ENCODE data around the gene ZBED4. TPM values are rescaled to one million over a fixed set of nuclear protein-coding genes. Genes with fewer than 3 reads are reported as not detected.

Gene ZBED4
- total RNA-seq, 2 donors from 2014 or later: 16.2 to 19.9 TPM

DNA sequence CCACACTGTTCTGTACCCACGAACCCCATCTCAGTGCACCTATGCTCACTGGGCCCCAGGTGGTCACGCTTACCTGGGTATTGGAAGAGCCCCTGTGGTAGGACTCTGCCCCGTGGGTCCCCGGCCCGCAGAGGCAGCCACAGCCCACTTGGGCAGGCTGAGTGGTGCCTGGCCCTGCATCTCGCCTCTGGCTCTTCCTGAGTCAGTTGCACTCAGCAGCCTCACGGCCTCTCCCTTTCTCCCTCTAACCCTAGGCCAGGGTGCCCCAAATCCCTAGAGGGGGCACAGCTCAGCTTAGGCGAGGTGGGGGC lies 74.5 kb downstream of the ZBED4 start:
- Histone ChIP-seq H3K9me3 (no peaks in the 10 kb centered on the region), H3K36me3 (no peaks in the 10 kb centered on the region), H3K27me3 (no peaks in the 10 kb centered on the region), H3K9ac (ENCODE audit: low read depth in 2 of 2, low read length in 2 of 2) (no peak overlapping the region), H3K27ac (no peak overlapping the region), H3K4me1 (peaks cover 6% of the 10 kb centered on the region), H3K4me3 (no peak overlapping the region)
- TF ChIP-seq, protein P1, sequence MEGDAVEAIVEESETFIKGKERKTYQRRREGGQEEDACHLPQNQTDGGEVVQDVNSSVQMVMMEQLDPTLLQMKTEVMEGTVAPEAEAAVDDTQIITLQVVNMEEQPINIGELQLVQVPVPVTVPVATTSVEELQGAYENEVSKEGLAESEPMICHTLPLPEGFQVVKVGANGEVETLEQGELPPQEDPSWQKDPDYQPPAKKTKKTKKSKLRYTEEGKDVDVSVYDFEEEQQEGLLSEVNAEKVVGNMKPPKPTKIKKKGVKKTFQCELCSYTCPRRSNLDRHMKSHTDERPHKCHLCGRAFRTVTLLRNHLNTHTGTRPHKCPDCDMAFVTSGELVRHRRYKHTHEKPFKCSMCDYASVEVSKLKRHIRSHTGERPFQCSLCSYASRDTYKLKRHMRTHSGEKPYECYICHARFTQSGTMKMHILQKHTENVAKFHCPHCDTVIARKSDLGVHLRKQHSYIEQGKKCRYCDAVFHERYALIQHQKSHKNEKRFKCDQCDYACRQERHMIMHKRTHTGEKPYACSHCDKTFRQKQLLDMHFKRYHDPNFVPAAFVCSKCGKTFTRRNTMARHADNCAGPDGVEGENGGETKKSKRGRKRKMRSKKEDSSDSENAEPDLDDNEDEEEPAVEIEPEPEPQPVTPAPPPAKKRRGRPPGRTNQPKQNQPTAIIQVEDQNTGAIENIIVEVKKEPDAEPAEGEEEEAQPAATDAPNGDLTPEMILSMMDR (IDR thresholded peaks at IDR 0.05): no peak
- no peak for DNase-seq
- intact Hi-C loops (cut with DNase I): loop anchor here (2.0 to 10.0 kb wide), 3 partner anchors 103 to 217 kb away; no protein-coding TSS in a partner anchor

DNA sequence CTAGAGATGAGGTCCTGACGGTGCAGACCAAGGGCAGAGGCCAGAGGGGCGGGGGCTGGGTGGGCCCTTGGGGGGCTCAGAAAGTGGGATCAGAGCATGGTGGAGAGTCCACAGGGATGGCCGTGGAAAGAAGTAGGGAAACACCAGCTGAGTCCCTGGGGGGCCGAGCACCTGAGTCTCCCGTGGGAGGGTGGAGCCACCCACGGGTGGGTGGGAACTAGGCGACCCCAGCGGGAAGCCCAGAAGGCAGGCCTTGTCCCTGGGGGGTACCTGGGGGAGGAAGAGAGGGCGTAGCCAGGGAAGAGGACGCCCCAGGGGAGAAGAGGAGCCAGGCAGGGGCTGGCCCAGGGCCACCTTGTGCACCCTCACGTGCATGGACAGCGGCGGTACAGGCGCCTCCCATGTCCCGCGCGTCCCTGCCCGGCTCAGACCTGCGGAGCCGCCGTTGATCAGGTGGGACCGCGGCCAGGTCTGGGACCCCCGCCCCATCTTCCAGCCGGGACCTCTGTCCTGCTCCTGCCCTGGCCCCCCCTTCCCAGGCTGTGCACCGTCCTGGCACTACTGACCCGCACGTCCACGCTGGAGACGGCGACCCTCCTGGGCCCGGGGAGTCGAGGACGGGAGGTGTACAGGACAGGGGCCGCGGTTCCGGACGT lies 75.0 kb downstream of the ZBED4 start:
- Histone ChIP-seq H3K27me3 (no peaks in the 10 kb centered on the region), H3K27ac (no peak overlapping the region), H3K9me3 (no peaks in the 10 kb centered on the region), H3K9ac (ENCODE audit: low read depth in 2 of 2, low read length in 2 of 2) (no peak overlapping the region), H3K4me3 (no peak overlapping the region), H3K4me1 (peaks cover 6% of the 10 kb centered on the region), H3K36me3 (no peaks in the 10 kb centered on the region)
- DNase-seq: no peak
- TF ChIP-seq, protein P1 (IDR thresholded peaks at IDR 0.05): no peak
- intact Hi-C loops (cut with DNase I): loop anchor here (2.0 to 10.0 kb wide), 3 partner anchors 102 to 216 kb away; no protein-coding TSS in a partner anchor

DNA sequence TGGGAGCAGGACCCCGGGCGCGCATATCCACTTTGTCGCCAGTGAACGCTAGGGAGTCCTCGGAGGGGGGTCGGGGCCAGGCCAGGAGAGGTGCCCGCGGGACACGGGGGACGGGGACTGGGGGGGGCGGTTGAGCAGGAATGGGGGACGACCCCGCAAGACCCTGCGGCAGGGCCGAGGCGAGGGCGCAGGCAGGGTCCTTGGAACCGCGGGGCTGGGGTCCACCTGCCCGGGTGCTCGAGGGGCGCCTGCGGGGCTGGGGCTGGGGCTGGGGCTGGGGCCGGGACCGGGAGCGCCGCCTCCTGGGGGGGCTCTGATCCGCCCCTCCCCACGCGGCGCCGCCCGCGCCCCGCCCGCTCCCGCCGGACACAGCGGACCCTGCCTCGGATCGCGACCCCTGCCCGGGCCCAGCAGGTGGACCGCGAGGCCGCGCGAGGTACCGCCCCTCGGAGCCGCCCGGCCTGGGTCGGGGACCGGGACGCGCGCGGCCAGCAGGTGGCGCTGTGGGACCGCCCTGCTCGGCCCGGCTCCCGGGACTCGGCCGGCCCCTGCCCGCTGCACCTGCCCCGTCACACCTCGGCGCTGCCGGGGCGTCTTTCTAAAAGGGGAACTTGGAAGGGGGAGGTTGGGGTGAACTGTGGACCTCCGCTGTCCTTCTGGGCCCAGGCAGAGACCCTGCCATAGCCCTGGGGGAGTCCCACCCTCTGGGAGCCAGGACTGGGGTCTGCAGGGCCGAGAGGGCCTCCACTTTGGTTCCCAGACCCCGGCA lies 75.8 kb downstream of the ZBED4 start:
- no peaks in the 10 kb centered on the region for H3K36me3 ChIP-seq

DNA sequence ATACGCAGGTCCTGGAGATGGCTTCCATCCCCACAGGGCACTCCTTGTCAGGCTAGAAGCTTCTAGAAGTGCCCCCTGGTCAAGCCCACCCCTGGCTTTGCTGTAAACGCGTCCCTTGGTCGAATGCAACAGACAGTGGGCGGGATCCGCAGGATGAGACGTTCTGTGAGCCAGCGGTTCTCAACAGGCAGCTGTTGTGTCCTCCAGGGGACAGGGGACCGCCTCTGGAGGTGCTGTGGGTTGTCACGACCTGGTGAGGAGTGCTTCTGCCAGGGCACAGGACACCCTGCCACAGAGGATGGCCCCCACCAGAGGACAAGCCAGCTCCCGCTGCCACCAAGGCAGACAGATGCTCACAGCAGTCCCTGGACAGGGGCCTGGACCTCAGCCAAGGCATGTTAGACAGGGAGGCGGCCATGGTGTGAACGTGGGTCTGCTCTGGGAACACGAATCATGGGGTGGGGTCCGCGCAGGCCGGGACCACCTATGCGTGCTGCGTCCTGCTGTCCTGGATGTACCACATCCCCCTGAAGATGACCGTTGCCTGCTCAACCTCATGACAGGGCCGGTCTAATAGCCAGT lies 76.4 kb downstream of the ZBED4 start:
- intact Hi-C loops (cut with DNase I): loop anchor here (2.0 to 10.0 kb wide), 3 partner anchors 101 to 215 kb away; no protein-coding TSS in a partner anchor
- TF ChIP-seq, protein P1 (IDR thresholded peaks at IDR 0.05): no peak
- no peak overlapping the region for H3K4me3 ChIP-seq
- no peaks in the 10 kb centered on the region for H3K36me3 ChIP-seq
- no peak overlapping the region for H3K27ac ChIP-seq
- H3K9ac ChIP-seq (ENCODE audit: low read depth in 2 of 2, low read length in 2 of 2): no peak overlapping the region
- no peaks in the 10 kb centered on the region for H3K27me3 ChIP-seq
- no peak for DNase-seq
- peaks cover 17% of the 10 kb centered on the region for H3K4me1 ChIP-seq
- no peaks in the 10 kb centered on the region for H3K9me3 ChIP-seq

More for the DNA sequence above, 75.8 kb downstream of the ZBED4 start:
- Histone ChIP-seq H3K4me1 (peaks cover 10% of the 10 kb centered on the region), H3K9me3 (no peaks in the 10 kb centered on the region), H3K27me3 (no peaks in the 10 kb centered on the region), H3K4me3 (no peak overlapping the region), H3K27ac (no peak overlapping the region), H3K9ac (ENCODE audit: low read depth in 2 of 2, low read length in 2 of 2) (no peak overlapping the region)
- TF ChIP-seq, protein P1 (IDR thresholded peaks at IDR 0.05): peak; percentile 69
- peak; percentile 63 for DNase-seq
- intact Hi-C loops (cut with DNase I): loop anchor here (2.0 to 10.0 kb wide), 3 partner anchors 101 to 215 kb away; no protein-coding TSS in a partner anchor

DNA sequence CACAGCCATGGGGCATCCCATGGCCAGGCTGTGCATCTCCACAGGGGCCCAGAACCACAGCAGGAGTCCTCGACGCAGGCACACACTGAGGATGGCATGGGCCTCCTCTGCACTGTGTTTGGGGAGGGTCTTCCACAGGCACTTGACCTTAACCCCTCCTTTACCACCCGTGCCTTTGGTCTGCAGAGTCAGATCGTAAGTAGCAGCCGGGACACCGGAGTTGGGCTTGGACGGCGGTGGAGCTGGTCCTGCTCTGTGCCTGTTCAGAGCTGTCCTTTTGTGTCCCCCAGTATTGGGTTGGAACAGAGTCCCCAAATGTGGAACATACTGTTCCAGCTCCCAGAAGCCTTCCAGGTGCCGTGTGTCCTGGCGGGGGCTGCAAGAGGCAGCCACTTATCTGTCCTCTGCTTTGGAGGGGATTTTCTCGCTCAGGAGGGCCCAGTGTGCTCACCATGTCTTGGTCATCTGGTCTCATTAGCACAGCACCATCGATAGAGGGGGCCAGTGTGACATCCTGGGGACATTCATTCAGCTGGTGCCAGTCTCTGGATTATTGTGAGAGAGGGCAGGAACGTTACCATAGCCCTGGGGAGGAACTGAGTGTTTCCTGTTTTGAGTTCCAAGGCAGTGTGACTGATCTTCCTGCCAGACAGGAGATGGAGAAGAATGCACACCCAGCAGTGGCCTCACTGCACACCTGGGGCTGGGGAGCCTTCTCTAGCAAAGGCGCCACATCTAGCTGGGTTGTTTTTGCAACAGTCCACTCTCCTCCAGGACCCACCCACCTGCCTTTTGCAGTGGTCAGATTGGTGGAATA lies 77.2 kb downstream of the ZBED4 start:
- H3K9ac ChIP-seq (ENCODE audit: low read depth in 2 of 2, low read length in 2 of 2): no peak overlapping the region
- H3K36me3 ChIP-seq: no peaks in the 10 kb centered on the region
- H3K27ac ChIP-seq: peak overlapping the region; percentile 66
- intact Hi-C loops (cut with DNase I): no loop called here
- H3K4me1 ChIP-seq: peaks cover 17% of the 10 kb centered on the region
- H3K27me3 ChIP-seq: no peaks in the 10 kb centered on the region
- DNase-seq: peak; percentile 85
- no peaks in the 10 kb centered on the region for H3K9me3 ChIP-seq
- H3K4me3 ChIP-seq: no peak overlapping the region
- TF ChIP-seq, protein P1 (IDR thresholded peaks at IDR 0.05): peak; percentile 51
